ENCODE measurements around the gene DYSF.

DYSF gene

GRCh38 chr2:71695235-71696120 is 242.1 kb downstream of the DYSF start:
- TF ChIP-seq CTCF (IDR thresholded peaks at IDR 0.05) (no peak), ZFX (IDR thresholded peaks at IDR 0.05; ENCODE audit: borderline replicate concordance) (no peak)
- H3K27ac ChIP-seq, result no peak overlapping the region

GRCh38 chr2:71696381-71696780 is 243.0 kb downstream of the DYSF start:
- no peak overlapping the region for H3K27ac ChIP-seq
- TF ChIP-seq ZFX (IDR thresholded peaks at IDR 0.05; ENCODE audit: borderline replicate concordance) (no peak), CTCF (IDR thresholded peaks at IDR 0.05) (no peak)

- no peak overlapping the region for H3K27ac ChIP-seq
- TF ChIP-seq CTCF (IDR thresholded peaks at IDR 0.05), result no peak
- TF ChIP-seq ZFX (IDR thresholded peaks at IDR 0.05; ENCODE audit: borderline replicate concordance), result no peak
These were observed 244.0 kb downstream of the DYSF start for GRCh38 chr2:71697106-71698004.

- TF ChIP-seq CTCF (IDR thresholded peaks at IDR 0.05), result no peak
These were observed 246.1 kb downstream of the DYSF start for GRCh38 chr2:71699428-71699827.

GRCh38 chr2:71700041-71700657 is 246.8 kb downstream of the DYSF start:
- TF ChIP-seq ZFX (IDR thresholded peaks at IDR 0.05; ENCODE audit: borderline replicate concordance) (no peak), CTCF (IDR thresholded peaks at IDR 0.05) (no peak)
- H3K27ac ChIP-seq, result no peak overlapping the region

More at GRCh38 chr2:71699428-71699827, 246.1 kb downstream of the DYSF start:
- no peak overlapping the region for H3K27ac ChIP-seq

- H3K27ac ChIP-seq, result no peak overlapping the region
- TF ChIP-seq CTCF (IDR thresholded peaks at IDR 0.05), result no peak
- no peak for TF ChIP-seq ZFX (IDR thresholded peaks at IDR 0.05; ENCODE audit: borderline replicate concordance)
These were observed 247.5 kb downstream of the DYSF start for GRCh38 chr2:71700658-71701397.

Measured in 22Rv1 (cell line).